ENCODE data around the gene MACROD2.

The MACROD2 gene

DNA sequence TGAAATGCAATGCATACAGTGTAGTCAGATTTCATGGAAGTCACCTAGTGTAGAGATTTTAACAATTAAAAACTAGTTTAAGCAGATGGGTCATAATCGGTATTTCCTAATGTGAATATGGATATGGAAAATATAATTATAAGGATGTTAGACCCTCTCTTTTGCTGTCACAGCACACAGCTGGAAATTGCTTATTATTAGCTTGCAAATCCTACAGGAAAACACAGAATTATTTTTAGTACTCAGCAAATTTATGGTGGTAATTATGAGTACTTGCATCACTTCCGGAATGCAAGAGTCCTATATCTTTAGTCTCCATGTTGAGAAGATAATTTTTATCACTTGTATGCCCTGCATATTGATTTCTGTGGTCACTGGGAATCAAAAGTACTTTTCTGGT lies 1584.4 kb downstream of the MACROD2 start:
- in situ Hi-C loops (cut with MboI; ENCODE audit: low sequenced_read_pairs), result no loop called here

DNA sequence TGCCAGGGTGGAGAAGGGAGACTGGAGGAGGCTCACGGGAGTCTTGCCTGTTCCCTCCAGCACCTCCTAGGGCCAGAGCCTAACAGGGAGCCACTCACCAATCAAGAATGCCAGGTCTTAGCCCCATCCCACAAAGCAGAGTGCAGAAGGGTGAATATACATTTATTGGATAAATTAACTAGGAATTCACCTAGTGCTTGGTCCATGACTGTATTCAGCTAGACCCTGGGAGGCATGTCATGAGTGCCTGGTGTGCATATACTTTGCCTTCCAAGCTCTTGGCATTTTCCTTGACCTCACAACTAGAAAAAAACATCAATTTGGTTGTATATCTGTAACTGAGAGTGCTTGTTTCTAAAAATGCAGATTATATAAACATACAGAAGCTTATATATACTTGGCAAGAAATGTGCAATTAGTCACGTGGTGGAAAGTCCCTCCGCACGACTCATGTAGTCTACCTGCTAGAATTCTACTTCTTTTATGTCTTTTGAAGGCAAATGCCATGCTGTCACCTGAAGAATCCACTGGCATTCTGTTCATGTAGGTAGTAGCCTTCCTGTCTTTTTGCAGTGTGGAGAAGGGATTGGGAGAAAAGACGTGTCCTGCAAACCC lies 1586.9 kb downstream of the MACROD2 start:
- in situ Hi-C loops (cut with MboI; ENCODE audit: low sequenced_read_pairs), result no loop called here

DNA sequence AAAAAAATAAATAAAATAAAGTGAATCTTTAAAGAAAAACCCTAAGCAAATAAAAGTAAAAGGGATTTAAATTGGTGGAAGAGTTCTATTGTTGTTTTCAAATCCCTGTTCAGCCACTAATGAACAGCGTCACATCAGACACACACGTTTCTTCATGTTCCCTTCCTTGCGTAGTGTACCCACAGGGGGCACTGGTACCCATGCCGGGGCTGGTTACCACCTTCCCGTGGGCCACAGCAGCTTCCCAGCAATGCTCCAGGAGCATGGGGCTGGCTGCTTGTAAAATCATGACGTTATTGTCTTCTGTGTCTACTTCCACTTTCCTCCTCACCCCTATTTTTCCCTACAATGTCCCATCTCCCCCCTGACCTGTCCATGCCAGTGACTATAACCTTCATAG lies 1589.2 kb downstream of the MACROD2 start:
- in situ Hi-C loops (cut with MboI; ENCODE audit: low sequenced_read_pairs), result no loop called here

DNA sequence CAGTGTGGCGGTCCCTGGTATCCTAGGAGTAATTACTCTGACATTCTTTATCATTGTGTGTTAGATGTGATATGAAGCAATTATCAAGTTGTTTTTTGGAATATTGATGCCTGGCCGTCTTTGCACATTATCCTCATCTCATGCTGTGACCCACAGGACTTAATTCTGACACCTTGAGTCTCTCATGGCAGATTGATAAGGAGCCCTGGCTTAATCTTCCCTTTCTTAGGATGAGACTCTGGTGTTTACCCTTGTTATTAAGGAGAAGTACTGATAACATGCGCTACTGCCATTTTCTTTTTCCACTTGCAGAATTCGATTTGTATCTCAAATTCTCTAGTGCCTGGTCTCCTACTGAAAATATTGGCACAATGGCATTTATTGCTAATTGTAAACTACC lies 1597.8 kb downstream of the MACROD2 start:
- in situ Hi-C loops (cut with MboI; ENCODE audit: low sequenced_read_pairs), result no loop called here

DNA sequence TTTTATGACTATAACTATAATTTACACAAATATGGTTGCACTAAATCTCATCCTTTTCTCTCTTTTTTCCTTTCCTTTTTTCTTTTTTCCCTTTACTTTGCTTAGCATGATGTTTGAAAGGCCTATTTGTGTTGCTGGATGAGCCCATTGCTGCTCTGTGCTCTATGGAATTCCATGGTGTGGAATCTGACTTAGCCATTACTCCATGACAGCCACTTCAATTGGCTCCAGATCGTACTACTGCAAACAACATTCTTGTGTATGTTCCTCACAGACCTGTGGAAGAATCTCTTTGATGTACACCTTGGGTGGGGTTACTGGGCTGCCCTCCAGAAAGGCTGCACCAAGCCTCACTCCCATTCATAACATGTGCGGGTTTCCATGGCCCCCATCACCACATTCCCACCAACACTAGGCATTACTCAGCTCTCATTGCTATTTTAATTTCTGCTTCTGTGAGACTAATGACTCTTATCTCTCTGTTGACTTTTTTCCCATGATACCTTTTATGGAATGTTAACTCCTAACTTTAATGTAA lies 1598.9 kb downstream of the MACROD2 start:
- in situ Hi-C loops (cut with MboI; ENCODE audit: low sequenced_read_pairs), result no loop called here

DNA sequence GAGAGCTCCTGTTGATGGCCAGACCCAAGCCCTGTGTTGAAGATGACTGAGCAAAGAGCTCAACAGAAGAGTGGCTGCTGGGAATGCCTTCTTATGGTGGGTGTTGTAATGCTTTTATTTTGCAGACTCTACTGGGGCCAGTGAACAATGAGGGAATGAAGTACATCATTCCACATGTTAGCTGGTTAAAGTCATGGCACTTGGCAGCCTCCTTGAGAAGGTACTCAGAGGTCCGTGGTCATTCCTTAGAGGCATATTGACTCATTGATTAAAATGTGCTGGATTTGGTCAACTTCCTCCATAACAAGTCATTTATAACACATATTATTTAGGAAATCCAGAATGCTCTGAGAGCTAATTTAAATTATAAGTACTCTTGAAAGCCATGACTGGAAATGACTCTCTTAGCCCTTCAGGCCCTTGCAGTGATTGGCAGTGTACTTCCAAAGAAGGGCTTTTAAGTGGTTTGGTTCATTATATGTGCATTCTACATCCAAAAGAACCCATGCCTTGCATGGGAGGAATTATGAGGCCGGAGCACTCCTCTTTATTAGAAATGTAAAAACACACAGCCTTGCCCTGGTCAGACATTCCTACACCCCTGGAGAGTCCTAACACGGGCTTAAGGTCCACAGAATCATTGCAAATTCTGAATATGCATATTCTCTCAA lies 1601.0 kb downstream of the MACROD2 start:
- in situ Hi-C loops (cut with MboI; ENCODE audit: low sequenced_read_pairs), result no loop called here

DNA sequence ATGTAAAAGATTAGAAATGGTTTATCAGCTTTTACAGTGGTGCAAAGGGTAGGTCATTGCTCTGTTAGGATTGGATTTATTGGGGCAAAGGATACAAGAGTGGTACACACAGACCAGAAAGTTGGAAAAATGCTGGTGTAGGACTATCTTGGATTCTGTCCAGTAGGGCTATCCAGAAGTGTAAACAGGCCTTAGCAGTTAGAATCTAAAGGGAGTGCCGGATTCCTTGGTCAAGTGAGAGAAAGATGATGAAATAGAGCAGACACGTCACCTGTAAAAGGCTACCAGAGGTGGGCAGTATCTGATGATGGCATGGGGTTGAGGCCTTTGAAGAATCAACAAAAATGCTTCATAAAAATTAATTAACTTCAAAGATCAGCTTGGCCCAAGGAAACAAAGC lies 1602.0 kb downstream of the MACROD2 start:
- in situ Hi-C loops (cut with MboI; ENCODE audit: low sequenced_read_pairs), result no loop called here

DNA sequence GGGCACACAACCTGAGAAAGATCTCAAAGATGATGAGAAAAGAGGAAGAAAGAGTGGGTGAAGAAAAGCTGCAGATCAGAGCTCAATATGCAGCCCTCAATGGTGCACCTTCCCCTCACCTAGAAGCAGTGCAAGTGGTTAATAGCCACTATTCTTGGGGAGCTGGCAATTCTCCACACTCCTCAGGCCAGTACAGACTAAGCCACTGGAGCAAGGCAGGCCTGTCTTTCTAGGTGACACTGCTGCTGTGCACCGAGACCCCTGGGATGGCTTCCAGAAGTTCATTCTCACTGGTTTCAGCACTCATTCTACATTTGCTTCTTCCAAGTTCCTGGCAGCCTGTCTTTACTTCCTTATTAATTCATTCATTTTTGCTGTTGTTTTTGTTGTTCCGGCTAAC lies 1604.6 kb downstream of the MACROD2 start:
- in situ Hi-C loops (cut with MboI; ENCODE audit: low sequenced_read_pairs), result no loop called here

DNA sequence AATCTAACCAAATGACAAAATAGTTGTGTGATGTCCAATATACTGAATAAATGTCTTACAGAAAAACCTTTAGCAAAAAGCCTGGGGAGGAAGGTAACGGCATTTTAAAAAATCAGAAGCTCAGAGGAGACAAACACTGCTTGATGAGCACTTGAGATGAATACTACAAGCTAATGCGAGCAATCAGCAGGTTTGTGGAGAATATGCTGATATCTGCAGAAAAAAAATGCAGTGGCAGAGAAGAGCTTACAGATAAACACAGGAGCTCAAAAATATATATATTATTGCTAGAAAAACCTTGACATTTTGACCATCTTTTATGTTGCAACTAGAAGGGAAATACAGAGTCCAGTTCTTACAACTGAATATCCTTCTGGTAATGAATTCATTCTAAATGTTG lies 1605.2 kb downstream of the MACROD2 start:
- in situ Hi-C loops (cut with MboI; ENCODE audit: low sequenced_read_pairs), result no loop called here

DNA sequence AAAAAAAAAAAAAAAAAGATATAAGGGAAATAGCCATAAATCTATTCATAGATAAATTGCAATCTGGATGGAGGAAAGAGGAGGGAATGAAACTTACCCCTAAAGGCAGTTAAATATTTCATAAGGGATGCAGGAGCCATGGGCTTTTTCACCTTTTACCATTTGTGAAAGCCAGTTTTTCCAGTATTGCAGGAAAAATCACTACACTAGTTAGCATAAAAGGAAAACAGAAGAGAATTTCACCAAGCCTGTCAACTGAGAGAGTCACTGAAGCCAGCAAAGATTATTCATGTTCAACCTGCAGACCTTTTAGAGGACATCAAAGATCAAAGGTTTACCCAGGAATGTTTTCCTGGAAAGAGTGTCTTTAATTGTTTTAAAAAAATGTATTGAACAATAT lies 1608.2 kb downstream of the MACROD2 start:
- in situ Hi-C loops (cut with MboI; ENCODE audit: low sequenced_read_pairs), result no loop called here

DNA sequence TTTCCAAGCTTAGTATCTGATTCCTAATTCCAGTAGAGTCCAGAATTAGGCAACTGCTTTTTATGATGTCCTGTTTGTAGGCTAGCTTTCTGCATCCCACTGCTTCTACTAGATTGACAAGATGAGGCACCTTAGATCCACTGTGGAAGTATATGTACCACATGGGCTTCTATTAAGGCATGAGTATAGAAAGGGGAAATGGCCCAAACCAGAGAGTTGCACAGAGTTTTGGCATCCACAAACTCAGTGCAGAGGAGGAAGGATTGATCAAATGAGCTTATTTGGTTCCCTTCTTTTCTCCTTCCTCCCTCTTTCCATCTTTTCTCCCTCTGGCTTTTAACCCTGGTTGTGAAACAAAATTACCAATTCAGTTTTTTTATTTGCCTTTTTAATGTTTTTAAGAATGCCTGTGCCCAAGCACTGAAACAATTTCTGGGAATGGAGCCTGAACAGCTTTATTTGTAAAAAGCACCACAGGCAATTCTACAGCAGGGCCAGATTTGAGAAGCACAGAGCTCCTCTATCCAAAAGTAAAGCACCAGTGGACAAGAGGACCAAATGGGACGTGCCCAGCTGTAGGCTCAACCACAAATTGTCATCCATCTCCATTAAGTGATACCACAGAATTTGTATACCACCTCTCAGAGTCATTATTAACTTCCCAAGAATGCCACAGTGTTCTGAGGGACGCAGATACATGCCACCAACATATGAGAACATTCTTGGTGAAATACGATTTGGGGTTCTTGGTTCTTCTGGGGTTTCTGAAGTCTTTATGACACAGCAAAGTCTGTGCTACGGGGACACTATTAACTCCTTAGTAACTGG lies 1608.9 kb downstream of the MACROD2 start:
- in situ Hi-C loops (cut with MboI; ENCODE audit: low sequenced_read_pairs), result no loop called here

DNA sequence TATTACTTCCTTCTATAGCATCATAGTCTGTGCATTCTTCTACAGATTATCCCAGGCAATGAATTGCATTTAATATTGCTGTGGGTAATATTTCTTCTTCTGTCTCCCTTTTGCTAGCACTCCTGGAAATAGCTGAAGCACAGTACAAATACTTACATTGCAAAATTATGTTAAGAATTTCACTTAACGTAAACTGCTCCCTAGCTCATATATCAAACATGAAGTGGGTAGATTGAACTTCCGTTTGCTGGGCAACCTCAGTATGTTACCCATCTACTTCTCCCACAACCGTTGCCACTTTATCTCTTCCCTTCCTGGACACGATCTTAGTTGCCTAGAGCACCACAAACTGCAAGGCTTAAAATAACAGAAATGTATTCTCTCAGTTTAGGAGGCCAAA lies 1614.6 kb downstream of the MACROD2 start:
- in situ Hi-C loops (cut with MboI; ENCODE audit: low sequenced_read_pairs), result no loop called here

DNA sequence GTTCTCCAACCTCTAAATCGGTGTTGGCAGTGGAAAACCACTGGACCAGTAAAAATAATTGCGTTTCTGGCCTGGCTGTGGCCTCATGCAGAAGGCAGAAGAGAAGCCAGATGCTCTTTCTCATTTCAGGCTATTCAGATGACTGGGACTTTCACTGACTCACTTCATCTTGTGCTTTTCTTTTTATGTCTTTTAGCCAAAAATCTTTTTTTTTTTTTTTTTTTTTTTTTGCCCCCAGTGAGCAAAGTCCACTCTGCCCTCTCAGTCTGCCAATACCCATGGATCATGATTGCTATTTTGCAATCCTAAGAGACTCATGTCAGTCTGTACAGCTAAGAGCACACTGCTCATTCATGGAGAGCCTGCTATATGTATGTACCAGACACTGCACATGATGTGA lies 1615.5 kb downstream of the MACROD2 start:
- in situ Hi-C loops (cut with MboI; ENCODE audit: low sequenced_read_pairs), result no loop called here

DNA sequence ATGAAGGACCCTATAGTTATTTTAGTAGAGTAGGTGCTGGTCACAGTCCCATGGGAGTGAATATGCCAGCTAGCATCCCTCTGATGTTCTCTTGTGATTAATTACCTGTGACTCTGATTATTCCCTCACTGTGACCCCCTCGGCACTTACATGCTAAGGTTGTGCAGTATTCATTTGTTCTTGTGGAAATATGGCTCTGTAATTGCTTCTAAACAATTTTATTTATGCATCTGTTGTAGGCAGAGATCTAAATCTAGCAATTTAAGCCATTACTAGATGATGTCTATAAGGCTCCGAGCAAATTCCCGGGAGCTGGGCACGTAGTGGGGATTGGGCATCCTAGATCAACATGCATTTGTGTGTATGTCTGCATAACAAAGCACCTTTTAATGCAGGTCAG lies 1616.2 kb downstream of the MACROD2 start:
- in situ Hi-C loops (cut with MboI; ENCODE audit: low sequenced_read_pairs), result no loop called here

DNA sequence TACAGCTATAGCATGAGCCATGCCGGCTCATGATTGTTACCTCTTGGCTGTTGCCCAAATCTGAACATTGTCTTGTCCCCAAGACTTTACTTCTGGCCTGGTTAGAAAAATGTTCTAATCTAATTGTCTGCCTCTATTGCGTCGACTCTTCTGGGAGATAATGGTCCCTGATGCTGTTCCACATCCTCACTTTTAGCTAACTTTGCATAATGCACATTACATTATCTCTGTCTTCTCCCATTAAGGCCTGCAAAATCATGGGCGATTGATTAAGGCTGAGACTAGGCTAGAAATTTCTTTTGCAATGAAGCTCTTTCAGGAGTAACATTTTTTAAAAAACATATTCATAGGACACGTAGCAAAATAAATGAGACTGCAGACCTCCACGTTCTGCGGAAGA lies 1616.9 kb downstream of the MACROD2 start:
- in situ Hi-C loops (cut with MboI; ENCODE audit: low sequenced_read_pairs), result no loop called here

DNA sequence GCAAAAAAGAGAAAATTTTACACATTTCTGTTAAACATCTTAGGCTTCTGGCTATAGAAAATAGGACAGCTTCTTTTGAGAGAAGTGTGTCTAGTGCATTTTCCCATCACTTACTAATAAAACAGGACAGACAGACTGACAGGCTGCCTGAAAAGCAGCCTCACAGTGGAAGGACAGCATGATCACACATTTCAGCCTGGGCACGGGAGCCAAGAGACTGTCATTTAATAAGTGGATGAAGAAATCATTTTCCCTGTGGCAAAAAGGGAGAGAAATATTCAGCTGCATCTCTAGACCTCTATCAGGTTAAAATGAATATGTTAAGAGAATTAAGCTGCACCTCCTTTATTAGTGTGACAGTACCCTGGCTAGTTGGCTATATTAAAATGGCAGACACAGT lies 1617.5 kb downstream of the MACROD2 start:
- in situ Hi-C loops (cut with MboI; ENCODE audit: low sequenced_read_pairs), result no loop called here

DNA sequence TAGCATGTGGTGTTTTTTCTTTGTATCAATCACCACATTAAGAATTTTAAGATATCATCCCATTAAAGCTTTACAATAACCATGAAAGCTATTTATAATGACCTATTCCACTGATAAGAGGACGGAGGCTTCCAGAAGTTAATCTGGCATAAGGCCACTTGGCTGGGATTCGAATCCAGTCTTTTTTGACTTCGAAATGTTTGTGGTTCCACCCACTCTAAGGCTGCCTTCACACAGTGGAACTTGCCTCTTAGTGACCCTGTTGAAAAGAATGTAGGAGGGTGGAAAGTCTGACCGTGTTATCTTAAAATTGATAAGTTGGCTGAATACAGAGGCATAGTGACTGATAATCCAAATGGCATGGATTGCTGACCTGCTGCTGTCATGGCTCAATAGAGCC lies 1618.2 kb downstream of the MACROD2 start:
- in situ Hi-C loops (cut with MboI; ENCODE audit: low sequenced_read_pairs), result no loop called here

DNA sequence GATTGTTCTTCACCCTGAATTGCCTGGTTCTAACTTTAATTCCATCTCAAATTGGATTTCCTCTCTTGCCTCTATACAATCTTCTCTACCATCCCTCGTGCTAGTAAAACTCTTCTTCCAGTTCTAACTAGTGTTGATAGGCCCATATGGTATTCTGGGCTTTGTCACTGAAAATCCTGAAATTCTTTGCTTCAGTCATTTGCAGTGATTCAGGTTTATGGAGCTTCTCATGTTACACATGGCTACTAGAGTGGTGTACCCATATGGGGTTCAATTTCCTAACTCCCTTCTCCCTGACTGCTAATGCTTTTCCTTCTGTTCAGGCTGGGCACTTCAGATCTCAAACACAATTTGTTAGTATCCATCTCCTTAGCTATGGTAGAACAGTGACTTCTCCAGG lies 1621.3 kb downstream of the MACROD2 start:
- in situ Hi-C loops (cut with MboI; ENCODE audit: low sequenced_read_pairs), result no loop called here

DNA sequence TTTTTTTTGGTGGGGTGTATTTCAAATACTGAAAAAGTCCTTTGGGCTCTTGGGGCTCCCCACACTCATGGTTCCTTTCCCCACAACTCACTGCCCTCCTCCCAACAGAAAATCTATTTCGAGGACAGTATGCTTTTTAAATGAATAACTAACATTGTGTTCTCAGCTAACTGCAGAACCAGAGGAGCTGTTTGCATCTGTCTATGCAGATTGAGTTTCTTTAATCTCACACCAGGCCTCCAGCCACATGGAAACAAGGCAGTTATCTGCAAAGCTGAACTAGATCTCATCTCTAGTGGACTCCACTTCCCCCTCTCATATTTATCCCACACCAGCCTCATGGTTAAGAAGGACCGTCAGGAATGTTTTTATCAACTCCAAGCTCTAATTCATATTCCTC lies 1622.8 kb downstream of the MACROD2 start:
- in situ Hi-C loops (cut with MboI; ENCODE audit: low sequenced_read_pairs), result no loop called here

DNA sequence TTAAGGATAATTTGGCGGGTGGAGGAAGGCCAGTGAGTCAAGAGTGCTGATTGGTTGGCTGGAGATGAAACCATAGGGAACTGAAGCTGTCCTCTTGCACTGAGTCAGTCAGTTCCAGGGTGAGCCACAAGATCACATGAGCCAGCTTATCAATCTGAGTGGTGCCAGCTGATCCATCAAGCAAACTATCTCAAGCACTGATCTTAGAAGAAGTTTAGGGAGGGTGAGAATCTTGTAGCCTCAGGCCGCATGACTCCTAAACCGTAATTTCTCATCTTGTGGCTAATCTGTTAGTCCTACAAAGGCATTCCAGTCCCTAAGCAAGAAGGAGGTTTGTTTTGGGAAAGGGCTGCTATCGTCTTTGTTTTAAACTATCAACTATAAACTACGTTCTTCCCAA lies 1623.6 kb downstream of the MACROD2 start:
- in situ Hi-C loops (cut with MboI; ENCODE audit: low sequenced_read_pairs), result no loop called here

DNA sequence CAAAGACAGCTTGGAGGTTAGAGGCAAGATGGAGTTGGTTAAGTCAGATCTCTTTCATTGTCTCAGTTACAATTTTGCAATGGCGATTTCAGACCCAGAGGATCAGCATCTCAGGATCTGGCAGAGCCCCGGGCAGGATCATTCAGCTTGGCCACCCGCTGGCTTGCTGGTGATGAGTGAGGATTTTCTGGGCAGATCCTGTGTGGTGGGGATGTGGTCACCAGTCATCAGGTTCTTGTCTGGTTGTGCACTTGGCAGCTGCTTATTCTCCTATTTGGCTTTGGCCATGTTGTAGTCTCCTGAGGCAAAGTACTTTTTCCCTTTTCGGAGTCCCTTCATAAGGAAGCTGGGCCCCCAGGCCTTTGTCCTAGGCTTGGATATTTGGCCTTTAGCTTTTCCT lies 1624.0 kb downstream of the MACROD2 start:
- in situ Hi-C loops (cut with MboI; ENCODE audit: low sequenced_read_pairs), result no loop called here

DNA sequence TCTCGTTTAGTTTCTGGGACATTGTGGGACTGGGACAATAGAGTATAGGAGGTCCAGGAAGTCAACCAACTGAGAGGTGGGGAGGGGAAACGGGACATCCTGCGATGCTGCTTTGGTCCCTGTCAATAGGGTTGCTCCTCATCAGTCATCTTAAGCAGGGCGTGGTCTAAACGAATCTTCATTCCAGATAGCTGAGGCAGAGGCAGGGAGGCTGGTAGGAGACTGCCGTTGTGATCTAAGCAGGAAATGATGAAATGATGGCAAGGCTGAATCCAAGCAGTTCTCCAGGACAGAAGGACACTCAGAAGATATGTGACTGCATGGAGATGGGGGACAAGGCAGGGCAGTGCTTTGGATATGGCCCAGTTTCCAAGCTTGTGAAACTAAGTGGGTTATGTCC lies 1624.5 kb downstream of the MACROD2 start:
- in situ Hi-C loops (cut with MboI; ENCODE audit: low sequenced_read_pairs), result no loop called here
